Epithelial cell of proximal tubule (primary cell): Measurements from ENCODE around the gene IFNB1. TPM values are rescaled to one million over a fixed set of nuclear protein-coding genes. Genes with fewer than 3 reads are reported as not detected.

Experiments
- DNase-seq: peaks from one replicate; pipeline ENCODE4 v3.0.0-alpha.2; 2011; ENCODE audit warnings: low read depth
- H3K4me3 ChIP-seq: 2 replicates; pipeline ENCODE4 v1.5.1; 2011; ENCODE audit warnings: low read depth, mild to moderate bottlenecking, low read length
- total RNA-seq: library from RNA; depleted of rRNA; stranded (reverse); fragments of >200 nt; gene quantifications from 2 replicates; pipeline ENCODE4 v1.2.3, GENCODE V29; 2015
- TF ChIP-seq, protein P1 (sequence below): conservative IDR thresholded peaks from 2 replicates; pipeline ENCODE4 v1.5.1; 2012; ENCODE audit warnings: low read depth, mild to moderate bottlenecking, low read length

The IFNB1 gene
- total RNA-seq, result not detected in 2 replicates

DNA sequence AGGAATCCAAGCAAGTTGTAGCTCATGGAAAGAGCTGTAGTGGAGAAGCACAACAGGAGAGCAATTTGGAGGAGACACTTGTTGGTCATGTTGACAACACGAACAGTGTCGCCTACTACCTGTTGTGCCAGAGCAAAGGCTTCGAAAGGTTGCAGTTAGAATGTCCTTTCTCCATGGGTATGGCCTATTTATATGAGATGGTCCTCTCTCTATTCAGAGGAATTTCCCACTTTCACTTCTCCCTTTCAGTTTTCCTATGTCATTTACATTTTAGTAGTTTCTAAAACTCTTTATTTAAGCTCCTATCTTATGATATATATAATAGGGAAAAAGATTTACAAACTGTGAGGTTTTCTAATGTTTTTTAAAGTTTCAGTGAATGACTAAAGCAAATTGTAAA, at the start of gene IFNB1:
Gene IFNB1 (minus strand): TSS at position 162 of the 400 bp plus-strand sequence. CDS start 73 bp downstream, at position 89.
- H3K4me3 ChIP-seq, result no peak within 1 kb of the TSS
- no peak for DNase-seq
- TF ChIP-seq, protein P1, sequence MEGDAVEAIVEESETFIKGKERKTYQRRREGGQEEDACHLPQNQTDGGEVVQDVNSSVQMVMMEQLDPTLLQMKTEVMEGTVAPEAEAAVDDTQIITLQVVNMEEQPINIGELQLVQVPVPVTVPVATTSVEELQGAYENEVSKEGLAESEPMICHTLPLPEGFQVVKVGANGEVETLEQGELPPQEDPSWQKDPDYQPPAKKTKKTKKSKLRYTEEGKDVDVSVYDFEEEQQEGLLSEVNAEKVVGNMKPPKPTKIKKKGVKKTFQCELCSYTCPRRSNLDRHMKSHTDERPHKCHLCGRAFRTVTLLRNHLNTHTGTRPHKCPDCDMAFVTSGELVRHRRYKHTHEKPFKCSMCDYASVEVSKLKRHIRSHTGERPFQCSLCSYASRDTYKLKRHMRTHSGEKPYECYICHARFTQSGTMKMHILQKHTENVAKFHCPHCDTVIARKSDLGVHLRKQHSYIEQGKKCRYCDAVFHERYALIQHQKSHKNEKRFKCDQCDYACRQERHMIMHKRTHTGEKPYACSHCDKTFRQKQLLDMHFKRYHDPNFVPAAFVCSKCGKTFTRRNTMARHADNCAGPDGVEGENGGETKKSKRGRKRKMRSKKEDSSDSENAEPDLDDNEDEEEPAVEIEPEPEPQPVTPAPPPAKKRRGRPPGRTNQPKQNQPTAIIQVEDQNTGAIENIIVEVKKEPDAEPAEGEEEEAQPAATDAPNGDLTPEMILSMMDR, result no peak

- TF ChIP-seq, protein P1, result no peak
- H3K4me3 ChIP-seq, result no peak overlapping the region
- DNase-seq, result no peak
These were observed 44.0 kb upstream of the IFNB1 start for GRCh38 chr9:21121595-21122251.

DNA sequence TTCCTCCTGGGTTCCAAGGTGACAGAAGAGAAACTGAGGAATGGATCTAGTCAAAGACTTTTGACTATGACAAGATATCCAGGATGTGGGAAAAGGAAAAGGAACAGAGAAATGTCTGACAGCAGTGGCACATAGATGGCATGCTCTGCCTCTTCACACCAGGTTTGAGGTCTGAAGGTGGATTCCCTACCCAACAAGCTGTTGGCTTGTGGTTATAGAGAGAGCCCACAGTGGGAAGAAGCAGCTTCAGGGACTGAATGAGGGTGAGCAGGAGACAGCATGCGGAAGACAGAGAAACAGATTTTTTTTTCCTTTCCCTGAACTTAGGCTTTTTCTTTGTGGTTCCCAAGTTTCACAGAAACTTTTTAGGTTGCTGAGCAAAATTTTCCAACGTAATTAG, 43.3 kb upstream of the IFNB1 start:
- H3K4me3 ChIP-seq, result no peak overlapping the region
- DNase-seq, result no peak
- TF ChIP-seq, protein P1, result no peak

DNA sequence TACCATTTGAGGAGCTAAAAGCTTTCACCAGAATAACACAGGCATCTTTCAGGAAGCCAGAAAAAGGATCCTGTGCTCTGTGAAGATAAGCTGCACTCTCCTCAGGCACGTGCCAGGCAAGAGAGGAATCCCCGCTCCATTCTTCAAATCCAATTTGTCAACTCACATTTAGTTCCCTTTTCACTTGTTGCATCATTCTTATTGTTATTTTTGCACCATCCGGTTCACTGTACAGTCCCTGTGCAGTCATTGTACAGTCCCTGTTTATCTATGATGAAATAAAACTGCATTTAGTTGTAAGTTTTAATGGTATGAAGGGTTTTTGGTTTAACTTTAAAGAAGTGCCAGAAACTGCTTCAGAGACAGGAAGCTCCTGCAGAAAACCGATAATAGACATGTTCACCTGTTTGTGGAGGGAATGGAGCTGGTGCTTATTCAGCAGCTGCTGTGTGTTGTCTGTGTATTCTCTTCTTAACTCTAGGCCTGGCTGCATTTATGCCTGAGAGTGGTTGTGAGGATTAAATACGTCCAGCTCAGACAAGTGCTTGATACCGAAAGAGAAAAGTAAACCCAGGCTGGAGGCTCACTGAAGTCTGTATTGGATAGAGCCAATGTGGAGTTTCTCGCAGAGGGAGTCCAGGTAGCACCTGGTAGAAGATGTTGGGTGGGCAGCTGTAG, 41.5 kb upstream of the IFNB1 start:
- H3K4me3 ChIP-seq, result no peak overlapping the region
- DNase-seq, result no peak
- TF ChIP-seq, protein P1, result no peak

DNA sequence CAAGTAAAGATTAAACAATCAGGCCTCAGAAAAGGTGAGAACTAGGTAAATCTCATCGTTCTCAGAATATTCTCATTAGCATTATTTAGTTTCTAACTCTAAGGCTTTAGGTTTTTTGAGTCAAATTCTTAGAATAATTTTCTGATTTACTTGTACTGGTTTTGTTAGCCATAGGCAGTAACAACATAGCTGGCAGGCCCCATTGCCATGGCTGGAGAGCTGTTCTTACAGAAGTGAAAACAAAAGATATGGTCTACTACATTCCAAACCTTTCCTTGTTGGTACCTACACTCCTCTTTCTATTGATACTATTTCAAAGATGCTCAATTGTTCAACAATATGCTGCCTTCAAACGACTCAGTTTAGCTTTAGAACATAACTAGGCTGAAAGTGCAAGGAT, 36.6 kb upstream of the IFNB1 start:
- TF ChIP-seq, protein P1, result no peak
- H3K4me3 ChIP-seq, result no peak overlapping the region

GRCh38 chr9:21110708-21111576, 33.2 kb upstream of the IFNB1 start:
- DNase-seq, result peak; percentile 46
- TF ChIP-seq, protein P1, result peak; percentile 88
- H3K4me3 ChIP-seq, result no peak overlapping the region

More for the DNA sequence above, 36.6 kb upstream of the IFNB1 start:
- DNase-seq, result no peak
